ENCODE results near the gene EBPL.
"Not testable (repeated sequence)": the region's sequence is repeated elsewhere in the genome, so short reads cannot be mapped to it uniquely, and the experiment has no call there.

The EBPL gene

DNA sequence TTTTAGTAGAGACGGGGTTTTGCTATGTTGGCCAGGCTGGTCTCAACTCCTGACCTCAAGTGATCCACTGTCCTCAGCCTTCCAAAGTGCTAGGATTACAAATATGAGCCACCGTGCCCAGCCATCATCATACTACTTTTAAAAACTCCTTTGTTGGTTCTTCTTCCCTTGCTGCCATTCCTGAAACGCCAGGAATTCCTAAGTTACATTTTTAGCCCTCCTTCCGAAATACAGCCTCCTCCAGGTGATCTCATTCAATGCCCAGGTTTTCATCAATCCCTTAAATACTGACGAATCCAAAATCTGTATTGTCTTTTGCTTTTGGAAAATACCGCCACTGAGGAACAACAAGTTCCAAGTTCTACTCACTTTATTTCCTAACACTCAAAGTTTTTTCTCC lies 25.3 kb upstream of the EBPL start:
- TF ChIP-seq POLR2A (IDR thresholded peaks at IDR 0.05; ENCODE audit: extremely low read depth, insufficient read length): no peak
- TF ChIP-seq CTCF (IDR thresholded peaks at IDR 0.05; ENCODE audit: low read depth, low read length): no peak
- TF ChIP-seq, protein P1, sequence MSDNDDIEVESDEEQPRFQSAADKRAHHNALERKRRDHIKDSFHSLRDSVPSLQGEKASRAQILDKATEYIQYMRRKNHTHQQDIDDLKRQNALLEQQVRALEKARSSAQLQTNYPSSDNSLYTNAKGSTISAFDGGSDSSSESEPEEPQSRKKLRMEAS (IDR thresholded peaks at IDR 0.05; ENCODE audit: low read depth, low read length): no peak

GRCh38 chr13:49714757-49715156 lies 23.5 kb upstream of the EBPL start:
- no peak overlapping the region for H3K4me3 ChIP-seq (ENCODE audit: low read depth, low read length)
- TF ChIP-seq CTCF (IDR thresholded peaks at IDR 0.05; ENCODE audit: low read depth, low read length): no peak
- TF ChIP-seq, protein P1 (IDR thresholded peaks at IDR 0.05; ENCODE audit: low read depth, low read length): no peak
- no peak for TF ChIP-seq MYC (IDR thresholded peaks at IDR 0.05; ENCODE audit: low read depth, low read length)
- TF ChIP-seq POLR2A (IDR thresholded peaks at IDR 0.05; ENCODE audit: extremely low read depth, insufficient read length): no peak
- DNase-seq (ENCODE audit: low read depth): no peak

More for the DNA sequence above, 25.3 kb upstream of the EBPL start:
- H3K4me3 ChIP-seq (ENCODE audit: low read depth, low read length): no peak overlapping the region
- DNase-seq (ENCODE audit: low read depth): no peak

- TF ChIP-seq MYC (IDR thresholded peaks at IDR 0.05; ENCODE audit: low read depth, low read length) (no peak), CTCF (IDR thresholded peaks at IDR 0.05; ENCODE audit: low read depth, low read length) (no peak), POLR2A (IDR thresholded peaks at IDR 0.05; ENCODE audit: extremely low read depth, insufficient read length) (no peak)
- TF ChIP-seq, protein P1 (IDR thresholded peaks at IDR 0.05; ENCODE audit: low read depth, low read length): no peak
- peak; percentile 40 for DNase-seq (ENCODE audit: low read depth)
- H3K4me3 ChIP-seq (ENCODE audit: low read depth, low read length): no peak overlapping the region
Measured at GRCh38 chr13:49711218-49711863, 20.1 kb upstream of the EBPL start.

DNA sequence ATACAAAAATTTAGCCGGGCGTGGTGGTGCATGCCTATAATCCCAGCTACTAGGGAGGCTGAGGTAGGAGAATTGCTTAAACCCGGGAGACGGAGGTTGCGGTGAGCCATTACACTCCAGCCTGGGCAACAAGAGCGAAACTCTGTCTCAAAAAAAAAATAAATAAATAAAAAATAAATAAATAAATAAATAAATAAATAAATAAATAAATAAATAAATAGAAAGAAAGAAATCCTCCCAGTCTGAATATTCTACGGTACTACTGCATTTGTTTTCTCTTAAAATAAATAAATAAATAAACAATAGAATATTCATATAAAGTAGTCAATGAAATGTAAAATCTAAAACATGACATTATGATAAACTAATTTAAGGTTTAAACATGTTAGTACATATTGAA lies 13.0 kb upstream of the EBPL start:
- H3K4me3 ChIP-seq (ENCODE audit: low read depth, low read length); DNase-seq (ENCODE audit: low read depth): not testable (repeated sequence)

- no peak overlapping the region for H3K4me3 ChIP-seq (ENCODE audit: low read depth, low read length)
Measured at GRCh38 chr13:49701491-49701890, 10.2 kb upstream of the EBPL start.

DNA sequence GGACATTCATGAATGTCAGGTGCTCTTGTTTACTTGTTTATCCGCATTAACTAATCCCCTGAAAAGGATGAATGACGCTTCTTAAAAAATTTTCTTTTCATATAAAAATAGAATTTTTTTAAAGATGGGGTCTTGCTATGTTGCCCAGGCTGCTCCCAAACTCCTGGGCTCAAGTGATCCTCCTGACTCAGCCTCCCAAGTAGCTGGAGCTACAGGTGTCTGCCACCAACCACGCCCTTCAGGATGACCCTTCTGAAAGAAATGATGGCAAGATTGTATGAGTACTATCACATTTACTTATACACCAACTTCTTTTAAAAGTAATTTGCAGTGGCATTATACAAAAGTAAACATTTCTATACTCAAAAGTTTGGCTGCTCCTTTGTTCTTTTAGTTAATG lies 6.2 kb upstream of the EBPL start:
- no peak for DNase-seq (ENCODE audit: low read depth)
- TF ChIP-seq, protein P1 (IDR thresholded peaks at IDR 0.05; ENCODE audit: low read depth, low read length): no peak
- TF ChIP-seq CTCF (IDR thresholded peaks at IDR 0.05; ENCODE audit: low read depth, low read length) (no peak), POLR2A (IDR thresholded peaks at IDR 0.05; ENCODE audit: extremely low read depth, insufficient read length) (no peak), MYC (IDR thresholded peaks at IDR 0.05; ENCODE audit: low read depth, low read length) (no peak)
- H3K4me3 ChIP-seq (ENCODE audit: low read depth, low read length): no peak overlapping the region

More at GRCh38 chr13:49701491-49701890, 10.2 kb upstream of the EBPL start:
- no peak for DNase-seq (ENCODE audit: low read depth)
- TF ChIP-seq POLR2A (IDR thresholded peaks at IDR 0.05; ENCODE audit: extremely low read depth, insufficient read length) (no peak), MYC (IDR thresholded peaks at IDR 0.05; ENCODE audit: low read depth, low read length) (no peak), CTCF (IDR thresholded peaks at IDR 0.05; ENCODE audit: low read depth, low read length) (no peak)
- TF ChIP-seq, protein P1 (IDR thresholded peaks at IDR 0.05; ENCODE audit: low read depth, low read length): no peak
